ENCODE measurements around the gene HNRNPAB. TPM values are rescaled to one million over a fixed set of nuclear protein-coding genes. Genes with fewer than 3 reads are reported as not detected.
A peak's percentile ranks its signal among the peaks of the same experiment; 100 is the strongest.

Gene HNRNPAB
- total RNA-seq, 4 donors from 2014 or later: 98.4 to 135 (median 104) TPM

DNA sequence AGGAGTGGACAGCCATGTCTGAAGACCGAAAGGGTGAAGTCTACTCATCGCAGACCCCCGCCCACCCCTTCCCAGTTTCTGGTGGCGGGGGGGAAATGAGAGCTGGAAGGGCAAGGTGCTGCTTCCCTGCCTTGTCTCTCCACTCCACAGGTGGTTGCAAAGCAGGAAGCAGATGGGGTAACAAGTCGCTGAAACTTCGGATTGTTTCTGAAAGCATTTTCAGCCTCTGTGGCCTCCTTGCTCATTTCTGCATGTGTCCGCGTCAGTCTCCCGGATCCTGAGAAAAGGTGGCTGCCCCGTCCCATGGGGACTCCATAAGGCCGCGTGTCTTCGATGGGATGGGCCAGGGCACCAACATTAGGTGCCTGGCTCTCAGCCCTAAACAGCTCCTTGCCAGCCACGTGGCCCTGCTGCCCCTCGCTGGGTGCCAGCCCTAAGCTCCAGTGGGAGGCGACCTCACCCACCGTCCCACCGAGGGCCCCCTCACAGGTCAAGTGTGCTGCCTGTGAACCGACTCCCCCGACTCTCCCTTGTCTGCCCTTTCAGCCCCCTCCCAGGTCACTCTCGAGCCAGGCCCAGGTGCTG, 27.3 kb downstream of the HNRNPAB start:
- WGBS: 29% methylated on average over 11 of the region's 21 CpGs
- intact Hi-C loops (cut with DNase I): loop anchor here (2.0 kb wide), 1 partner anchor 27 kb away; the partner anchor contains the start of gene HNRNPAB
- no peaks in the 10 kb centered on the region for H3K9me3 ChIP-seq
- peaks cover 31 to 47% (median 38%) of the 10 kb centered on the region in 4 donors for H3K4me1 ChIP-seq
- TF ChIP-seq POLR2AphosphoS5 (IDR thresholded peaks at IDR 0.05): no peak
- no peak for TF ChIP-seq POLR2A (IDR thresholded peaks at IDR 0.05; ENCODE audit: low read depth)
- TF ChIP-seq, protein P1, sequence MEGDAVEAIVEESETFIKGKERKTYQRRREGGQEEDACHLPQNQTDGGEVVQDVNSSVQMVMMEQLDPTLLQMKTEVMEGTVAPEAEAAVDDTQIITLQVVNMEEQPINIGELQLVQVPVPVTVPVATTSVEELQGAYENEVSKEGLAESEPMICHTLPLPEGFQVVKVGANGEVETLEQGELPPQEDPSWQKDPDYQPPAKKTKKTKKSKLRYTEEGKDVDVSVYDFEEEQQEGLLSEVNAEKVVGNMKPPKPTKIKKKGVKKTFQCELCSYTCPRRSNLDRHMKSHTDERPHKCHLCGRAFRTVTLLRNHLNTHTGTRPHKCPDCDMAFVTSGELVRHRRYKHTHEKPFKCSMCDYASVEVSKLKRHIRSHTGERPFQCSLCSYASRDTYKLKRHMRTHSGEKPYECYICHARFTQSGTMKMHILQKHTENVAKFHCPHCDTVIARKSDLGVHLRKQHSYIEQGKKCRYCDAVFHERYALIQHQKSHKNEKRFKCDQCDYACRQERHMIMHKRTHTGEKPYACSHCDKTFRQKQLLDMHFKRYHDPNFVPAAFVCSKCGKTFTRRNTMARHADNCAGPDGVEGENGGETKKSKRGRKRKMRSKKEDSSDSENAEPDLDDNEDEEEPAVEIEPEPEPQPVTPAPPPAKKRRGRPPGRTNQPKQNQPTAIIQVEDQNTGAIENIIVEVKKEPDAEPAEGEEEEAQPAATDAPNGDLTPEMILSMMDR (IDR thresholded peaks at IDR 0.05): no peak
- TF ChIP-seq EP300 (IDR thresholded peaks at IDR 0.05): no peak
- no peaks in the 10 kb centered on the region for H3K27me3 ChIP-seq
- peak overlapping the region; percentile 89 to 95 (median 92) for H3K4me3 ChIP-seq
- peaks cover 20 to 47% (median 40%) of the 10 kb centered on the region in 4 donors for H3K36me3 ChIP-seq
- no peak for DNase-seq (ENCODE audit: extremely low spot score)
- H3K27ac ChIP-seq (replicated peaks in 1 of 4): peak overlapping the region; percentile 94 to 99 (median 97)

GRCh38 chr5:178232124-178232919, 28.0 kb downstream of the HNRNPAB start, which contains the start of gene PHYKPL:
TSS of gene PHYKPL (minus strand) at chr5:178232802. CDS start at chr5:178232550, 252 bp downstream.
- 0% methylated on average over 6 of the region's 102 CpGs for WGBS
- TF ChIP-seq, protein P1 (IDR thresholded peaks at IDR 0.05): peak in 2 of 3 experiments; percentile 1 to 10
- TF ChIP-seq EP300 (IDR thresholded peaks at IDR 0.05) (no peak), POLR2AphosphoS5 (IDR thresholded peaks at IDR 0.05) (peak; percentile 9 to 60), POLR2A (IDR thresholded peaks at IDR 0.05; ENCODE audit: low read depth) (peak; percentile 26)
- H3K4me3 ChIP-seq: peak within 1 kb of the TSS; percentile 89 to 95 (median 92)

GRCh38 chr5:178232920-178233429, 28.6 kb downstream of the HNRNPAB start:
- Histone ChIP-seq H3K27ac (replicated peaks in 1 of 4) (peak overlapping the region; percentile 94 to 99 (median 97)), H3K9me3 (no peaks in the 10 kb centered on the region), H3K36me3 (peaks cover 16 to 33% (median 27%) of the 10 kb centered on the region in 4 donors), H3K27me3 (no peaks in the 10 kb centered on the region), H3K4me1 (peaks cover 32 to 58% (median 43%) of the 10 kb centered on the region in 4 donors), H3K4me3 (peak overlapping the region; percentile 89 to 95 (median 92))
- no peak for TF ChIP-seq POLR2A (IDR thresholded peaks at IDR 0.05; ENCODE audit: low read depth)
- TF ChIP-seq EP300 (IDR thresholded peaks at IDR 0.05): no peak
- no peak for TF ChIP-seq POLR2AphosphoS5 (IDR thresholded peaks at IDR 0.05)
- TF ChIP-seq, protein P1 (IDR thresholded peaks at IDR 0.05): no peak
- DNase-seq (ENCODE audit: extremely low spot score): no peak
- intact Hi-C loops (cut with DNase I): loop anchor here (2.0 kb wide), 1 partner anchor 28 kb away; the partner anchor contains the start of gene HNRNPAB
- WGBS: 70% methylated on average over 8 of the region's 11 CpGs

More at GRCh38 chr5:178232124-178232919, 28.0 kb downstream of the HNRNPAB start, which contains the start of gene PHYKPL:
- Histone ChIP-seq H3K4me1 (peaks cover 31 to 54% (median 41%) of the 10 kb centered on the region in 4 donors), H3K27ac (replicated peaks in 1 of 4) (peak within 1 kb of the TSS; percentile 94 to 99 (median 97)), H3K27me3 (no peaks in the 10 kb centered on the region), H3K36me3 (peaks cover 18 to 40% (median 33%) of the 10 kb centered on the region in 4 donors), H3K9me3 (no peaks in the 10 kb centered on the region)
- DNase-seq (ENCODE audit: extremely low spot score): no peak
- intact Hi-C loops (cut with DNase I): loop anchor here (2.0 kb wide), 1 partner anchor 28 kb away; the partner anchor contains the start of gene HNRNPAB

GRCh38 chr5:178234121-178234749, 29.9 kb downstream of the HNRNPAB start:
- Histone ChIP-seq H3K27ac (replicated peaks in 1 of 4) (no peak overlapping the region), H3K9me3 (no peaks in the 10 kb centered on the region), H3K27me3 (no peaks in the 10 kb centered on the region), H3K36me3 (peaks cover 6 to 20% (median 14%) of the 10 kb centered on the region in 4 donors), H3K4me3 (no peak overlapping the region), H3K4me1 (peaks cover 45 to 69% (median 54%) of the 10 kb centered on the region in 4 donors)
- 81% methylated on average over 5 of the region's 7 CpGs for WGBS
- TF ChIP-seq POLR2A (IDR thresholded peaks at IDR 0.05; ENCODE audit: low read depth) (no peak), POLR2AphosphoS5 (IDR thresholded peaks at IDR 0.05) (no peak), EP300 (IDR thresholded peaks at IDR 0.05) (no peak)
- TF ChIP-seq, protein P1 (IDR thresholded peaks at IDR 0.05): no peak
- no peak for DNase-seq (ENCODE audit: extremely low spot score)
- intact Hi-C loops (cut with DNase I): no loop called here
